Activated CD4-positive, alpha-beta T cell treated with anti-CD3 and anti-CD28 coated beads, Interleukin-2, amount 10 ng/mL, durations not matched to agents 24 days and 14 days (primary cell): ENCODE data around the gene SPRYD7. TPM values are rescaled to one million over a fixed set of nuclear protein-coding genes. Genes with fewer than 3 reads are reported as not detected.

Experiments used
- DNase-seq: peaks from one replicate; pipeline ENCODE4 v3.0.0; 2022
- H3K27ac Mint-ChIP-seq: one replicate; pipeline ENCODE4 v1.8.0; 2022; ENCODE audit warnings: mild to moderate bottlenecking, mixed read lengths
- H3K27me3 Mint-ChIP-seq: one replicate; pipeline ENCODE4 v1.8.0; 2022; ENCODE audit warnings: mixed read lengths
- H3K36me3 Mint-ChIP-seq: one replicate; pipeline ENCODE4 v1.8.0; 2022; ENCODE audit warnings: low read depth, mild to moderate bottlenecking, mixed read lengths
- H3K4me1 Mint-ChIP-seq: one replicate; pipeline ENCODE4 v1.8.0; 2021; ENCODE audit warnings: mixed read lengths
- H3K4me3 Mint-ChIP-seq: one replicate; pipeline ENCODE4 v1.8.0; 2022; ENCODE audit warnings: mild to moderate bottlenecking, moderate library complexity, mixed read lengths
- H3K9me3 Mint-ChIP-seq: one replicate; pipeline ENCODE4 v1.8.0; 2021; ENCODE audit warnings: mixed read lengths
- intact Hi-C: fragments of 100-400 bp; cut with micrococcal nuclease; formaldehyde crosslinking; loops from one replicate; pipeline ENCODE4 v1.15.1; 2023
- total RNA-seq: library from RNA; stranded (reverse); gene quantifications from 2 replicates; pipeline ENCODE4 v1.2.3, GENCODE V29; 2022

Gene SPRYD7
- total RNA-seq = 6.9 and 8.1 TPM in 2 replicates

- Mint-ChIP-seq H3K27ac (peak within 1 kb of the TSS; percentile 83), H3K4me1 (peaks cover 13% of the 10 kb centered on the region), H3K27me3 (peaks cover 17% of the 10 kb centered on the region), H3K4me3 (peak within 1 kb of the TSS; percentile 94), H3K9me3 (no peaks in the 10 kb centered on the region), H3K36me3 (no peaks in the 10 kb centered on the region)
- DNase-seq = peak; percentile 99
- intact Hi-C loops = loop anchor here (1.0 to 10.0 kb wide), 8 partner anchors 61 to 1632 kb away; partner anchors contain the start of genes CAB39L, EBPL, KPNA3 and RB1
These were observed at the start of gene SPRYD7 for GRCh38 chr13:49936075-49936967. Gene SPRYD7 (minus strand): TSS chr13:49936340. CDS start chr13:49936235, 105 bp downstream.

GRCh38 chr13:49985129-49985528 is 49.0 kb upstream of the SPRYD7 start:
- Mint-ChIP-seq H3K36me3 (peaks cover 32% of the 10 kb centered on the region), H3K27me3 (no peaks in the 10 kb centered on the region), H3K4me1 (no peaks in the 10 kb centered on the region), H3K9me3 (no peaks in the 10 kb centered on the region), H3K27ac (no peak overlapping the region), H3K4me3 (no peak overlapping the region)
- intact Hi-C loops = no loop called here
- DNase-seq = peak; percentile 41

- Mint-ChIP-seq H3K4me3 (no peak overlapping the region), H3K4me1 (peaks cover 6% of the 10 kb centered on the region), H3K27me3 (no peaks in the 10 kb centered on the region), H3K9me3 (no peaks in the 10 kb centered on the region), H3K36me3 (peaks cover 24% of the 10 kb centered on the region), H3K27ac (no peak overlapping the region)
- DNase-seq = no peak
- intact Hi-C loops = no loop called here
These were observed 44.1 kb upstream of the SPRYD7 start for GRCh38 chr13:49980266-49980665.

GRCh38 chr13:49977992-49978391 is 41.9 kb upstream of the SPRYD7 start:
- intact Hi-C loops = loop anchor here (2.0 kb wide), 2 partner anchors 555 to 935 kb away; no protein-coding TSS in a partner anchor
- H3K36me3 Mint-ChIP-seq = peaks cover 15% of the 10 kb centered on the region

GRCh38 chr13:49976314-49977258 is 40.4 kb upstream of the SPRYD7 start:
- H3K27me3 Mint-ChIP-seq = no peaks in the 10 kb centered on the region
- H3K36me3 Mint-ChIP-seq = peaks cover 6% of the 10 kb centered on the region
- intact Hi-C loops = loop anchor here (1.0 to 2.0 kb wide), 4 partner anchors 556 to 1094 kb away; no protein-coding TSS in a partner anchor
- peak; percentile 91 for DNase-seq
- H3K9me3 Mint-ChIP-seq = no peaks in the 10 kb centered on the region
- H3K4me3 Mint-ChIP-seq = no peak overlapping the region
- H3K4me1 Mint-ChIP-seq = peaks cover 6% of the 10 kb centered on the region
- H3K27ac Mint-ChIP-seq = no peak overlapping the region

More at GRCh38 chr13:49977992-49978391, 41.9 kb upstream of the SPRYD7 start:
- Mint-ChIP-seq H3K4me3 (no peak overlapping the region), H3K27ac (no peak overlapping the region), H3K9me3 (no peaks in the 10 kb centered on the region), H3K27me3 (no peaks in the 10 kb centered on the region), H3K4me1 (peaks cover 6% of the 10 kb centered on the region)
- no peak for DNase-seq

GRCh38 chr13:49975826-49976225 is 39.7 kb upstream of the SPRYD7 start:
- intact Hi-C loops = loop anchor here (1.0 to 2.0 kb wide), 4 partner anchors 557 to 1094 kb away; no protein-coding TSS in a partner anchor
- no peak for DNase-seq
- no peak overlapping the region for H3K4me3 Mint-ChIP-seq
- H3K9me3 Mint-ChIP-seq = no peaks in the 10 kb centered on the region
- H3K27ac Mint-ChIP-seq = no peak overlapping the region
- no peaks in the 10 kb centered on the region for H3K27me3 Mint-ChIP-seq
- peaks cover 6% of the 10 kb centered on the region for H3K4me1 Mint-ChIP-seq
- H3K36me3 Mint-ChIP-seq = peaks cover 6% of the 10 kb centered on the region

- H3K9me3 Mint-ChIP-seq = no peaks in the 10 kb centered on the region
- no peak overlapping the region for H3K4me3 Mint-ChIP-seq
- H3K36me3 Mint-ChIP-seq = peaks cover 13% of the 10 kb centered on the region
- H3K27ac Mint-ChIP-seq = no peak overlapping the region
- DNase-seq = no peak
- H3K27me3 Mint-ChIP-seq = no peaks in the 10 kb centered on the region
- intact Hi-C loops = no loop called here
- H3K4me1 Mint-ChIP-seq = peaks cover 4% of the 10 kb centered on the region
These were observed 36.6 kb upstream of the SPRYD7 start for GRCh38 chr13:49972709-49973108.

GRCh38 chr13:49967456-49967855 is 31.3 kb upstream of the SPRYD7 start:
- Mint-ChIP-seq H3K27ac (no peak overlapping the region), H3K4me3 (no peak overlapping the region), H3K36me3 (peaks cover 38% of the 10 kb centered on the region), H3K4me1 (no peaks in the 10 kb centered on the region), H3K27me3 (no peaks in the 10 kb centered on the region), H3K9me3 (peaks cover 24% of the 10 kb centered on the region)
- DNase-seq = no peak
- intact Hi-C loops = no loop called here

GRCh38 chr13:49958321-49958720 is 22.2 kb upstream of the SPRYD7 start:
- H3K36me3 Mint-ChIP-seq = peaks cover 20% of the 10 kb centered on the region

GRCh38 chr13:49956131-49956530 is 20.0 kb upstream of the SPRYD7 start:
- no peaks in the 10 kb centered on the region for H3K4me1 Mint-ChIP-seq
- DNase-seq = no peak
- H3K27me3 Mint-ChIP-seq = no peaks in the 10 kb centered on the region
- H3K9me3 Mint-ChIP-seq = no peaks in the 10 kb centered on the region
- H3K4me3 Mint-ChIP-seq = no peak overlapping the region
- H3K27ac Mint-ChIP-seq = no peak overlapping the region
- intact Hi-C loops = no loop called here
- peaks cover 14% of the 10 kb centered on the region for H3K36me3 Mint-ChIP-seq

More at GRCh38 chr13:49958321-49958720, 22.2 kb upstream of the SPRYD7 start:
- Mint-ChIP-seq H3K4me1 (no peaks in the 10 kb centered on the region), H3K4me3 (no peak overlapping the region), H3K27me3 (no peaks in the 10 kb centered on the region), H3K9me3 (peaks cover 6% of the 10 kb centered on the region), H3K27ac (no peak overlapping the region)
- DNase-seq = no peak
- intact Hi-C loops = no loop called here

- Mint-ChIP-seq H3K4me3 (no peak overlapping the region), H3K27ac (no peak overlapping the region), H3K9me3 (no peaks in the 10 kb centered on the region), H3K27me3 (no peaks in the 10 kb centered on the region), H3K4me1 (no peaks in the 10 kb centered on the region), H3K36me3 (peaks cover 7% of the 10 kb centered on the region)
- intact Hi-C loops = no loop called here
- DNase-seq = no peak
These were observed 18.7 kb upstream of the SPRYD7 start for GRCh38 chr13:49954674-49955455.

- Mint-ChIP-seq H3K4me1 (no peaks in the 10 kb centered on the region), H3K27me3 (peaks cover 8% of the 10 kb centered on the region), H3K36me3 (peaks cover 2% of the 10 kb centered on the region), H3K27ac (no peak overlapping the region), H3K9me3 (no peaks in the 10 kb centered on the region), H3K4me3 (no peak overlapping the region)
- intact Hi-C loops = no loop called here
- no peak for DNase-seq
These were observed 17.4 kb upstream of the SPRYD7 start for GRCh38 chr13:49953560-49953959.
